Measurements from ENCODE around the gene RBM6. TPM values are rescaled to one million over a fixed set of nuclear protein-coding genes. Genes with fewer than 3 reads are reported as not detected.

RBM6 gene
- total and polyA plus RNA-seq, 4 experiments from 2014 or later: 17.9 to 194 (median 118) TPM

GRCh38 chr3:49942651-49943050 is 2.7 kb downstream of the RBM6 start:
- Histone ChIP-seq H3K36me3 (ENCODE audit: insufficient read depth, low read length) (no peaks in the 10 kb centered on the region), H3K4me3 (ENCODE audit: low read length in 2 of 2) (no peak overlapping the region), H3K27me3 (ENCODE audit: insufficient read depth, low read length) (no peaks in the 10 kb centered on the region), H3K27ac (ENCODE audit: low read depth, low read length) (no peak overlapping the region), H3K9me3 (ENCODE audit: control insufficient read depth in 1 of 2, low read length in 2 of 2) (no peaks in the 10 kb centered on the region), H3K4me1 (ENCODE audit: insufficient read depth, low read length) (peaks cover 24% of the 10 kb centered on the region)
- H3K36me3 Mint-ChIP-seq: peaks cover 8 to 27% of the 10 kb centered on the region in 2 donors
- H3K27ac Mint-ChIP-seq: peak overlapping the region in 6 of 7 donors; percentile 13 to 60 (median 42)
- intact Hi-C loops (cut with micrococcal nuclease): loop anchor here (5.0 kb wide), 1 partner anchor 270 kb away; the partner anchor contains the start of gene APEH
- H3K9me3 Mint-ChIP-seq: peaks cover 0 to 3% (median 0%) of the 10 kb centered on the region in 8 donors
- H3K4me1 Mint-ChIP-seq: peaks cover 18 to 58% (median 35%) of the 10 kb centered on the region in 4 donors
- H3K4me3 Mint-ChIP-seq: peak overlapping the region in 7 of 8 donors; percentile 0 to 71 (median 10)
- no peaks in the 10 kb centered on the region for H3K27me3 Mint-ChIP-seq
- CTCF ChIA-PET (ENCODE audit: partially characterized antibody): no interaction called here
- POLR2A ChIA-PET (ENCODE audit: partially characterized antibody): no interaction called here
- DNase-seq: no peak

GRCh38 chr3:49952924-49953323 is 13.0 kb downstream of the RBM6 start:
- peaks cover 12 to 48% (median 23%) of the 10 kb centered on the region in 4 donors for H3K4me1 Mint-ChIP-seq
- no peaks in the 10 kb centered on the region for H3K9me3 Mint-ChIP-seq
- DNase-seq: no peak
- Histone ChIP-seq H3K4me1 (ENCODE audit: insufficient read depth, low read length) (peaks cover 7% of the 10 kb centered on the region), H3K4me3 (ENCODE audit: low read length in 2 of 2) (no peak overlapping the region), H3K27me3 (ENCODE audit: insufficient read depth, low read length) (no peaks in the 10 kb centered on the region), H3K27ac (ENCODE audit: low read depth, low read length) (no peak overlapping the region), H3K36me3 (ENCODE audit: insufficient read depth, low read length) (no peaks in the 10 kb centered on the region), H3K9me3 (ENCODE audit: control insufficient read depth in 1 of 2, low read length in 2 of 2) (no peaks in the 10 kb centered on the region)
- CTCF ChIA-PET (ENCODE audit: partially characterized antibody): no interaction called here
- intact Hi-C loops (cut with micrococcal nuclease): no loop called here
- no peak overlapping the region for H3K4me3 Mint-ChIP-seq
- POLR2A ChIA-PET (ENCODE audit: partially characterized antibody): no interaction called here
- peaks cover 5 to 6% of the 10 kb centered on the region in 2 donors for H3K36me3 Mint-ChIP-seq
- peak overlapping the region in 1 of 7 donors; percentile 37 for H3K27ac Mint-ChIP-seq
- no peaks in the 10 kb centered on the region for H3K27me3 Mint-ChIP-seq

GRCh38 chr3:49955636-49956035 is 15.7 kb downstream of the RBM6 start:
- peak overlapping the region in 3 of 7 donors; percentile 16 to 47 (median 42) for H3K27ac Mint-ChIP-seq
- H3K27ac ChIP-seq (ENCODE audit: low read depth, low read length): no peak overlapping the region
- H3K27me3 Mint-ChIP-seq: no peaks in the 10 kb centered on the region
- DNase-seq: no peak
- H3K4me3 ChIP-seq (ENCODE audit: low read length in 2 of 2): no peak overlapping the region
- H3K36me3 ChIP-seq (ENCODE audit: insufficient read depth, low read length): no peaks in the 10 kb centered on the region
- H3K36me3 Mint-ChIP-seq: peaks cover 5 to 15% of the 10 kb centered on the region in 2 donors
- POLR2A ChIA-PET (ENCODE audit: partially characterized antibody): interaction anchor here (0.6 to 1.1 kb wide), 2 partner anchors 15 to 1037 kb away, joined by 3 read pairs; partner anchors contain the start of gene ARIH2
- no peaks in the 10 kb centered on the region for H3K9me3 ChIP-seq (ENCODE audit: control insufficient read depth in 1 of 2, low read length in 2 of 2)
- H3K4me1 Mint-ChIP-seq: peaks cover 14 to 44% (median 28%) of the 10 kb centered on the region in 4 donors
- intact Hi-C loops (cut with micrococcal nuclease): no loop called here
- CTCF ChIA-PET (ENCODE audit: partially characterized antibody): no interaction called here
- H3K27me3 ChIP-seq (ENCODE audit: insufficient read depth, low read length): no peaks in the 10 kb centered on the region
- H3K9me3 Mint-ChIP-seq: no peaks in the 10 kb centered on the region
- H3K4me3 Mint-ChIP-seq: no peak overlapping the region
- peaks cover 7% of the 10 kb centered on the region for H3K4me1 ChIP-seq (ENCODE audit: insufficient read depth, low read length)

GRCh38 chr3:49966233-49966942 is 26.4 kb downstream of the RBM6 start:
- DNase-seq: no peak
- H3K4me1 Mint-ChIP-seq: peaks cover 0 to 16% (median 12%) of the 10 kb centered on the region in 4 donors
- Histone ChIP-seq H3K4me1 (ENCODE audit: insufficient read depth, low read length) (no peaks in the 10 kb centered on the region), H3K36me3 (ENCODE audit: insufficient read depth, low read length) (peaks cover 10% of the 10 kb centered on the region), H3K27ac (ENCODE audit: low read depth, low read length) (no peak overlapping the region), H3K4me3 (ENCODE audit: low read length in 2 of 2) (no peak overlapping the region), H3K9me3 (ENCODE audit: control insufficient read depth in 1 of 2, low read length in 2 of 2) (no peaks in the 10 kb centered on the region), H3K27me3 (ENCODE audit: insufficient read depth, low read length) (no peaks in the 10 kb centered on the region)
- no peak overlapping the region for H3K4me3 Mint-ChIP-seq
- intact Hi-C loops (cut with micrococcal nuclease): no loop called here
- H3K36me3 Mint-ChIP-seq: peaks cover 21 to 33% of the 10 kb centered on the region in 2 donors
- ChIA-PET POLR2A (ENCODE audit: partially characterized antibody) (interaction anchor here (0.7 kb wide), 1 partner anchor 163 kb away, joined by 3 read pairs; the partner anchor contains the start of gene INKA1), CTCF (ENCODE audit: partially characterized antibody) (no interaction called here)
- no peak overlapping the region for H3K27ac Mint-ChIP-seq
- no peaks in the 10 kb centered on the region for H3K9me3 Mint-ChIP-seq
- H3K27me3 Mint-ChIP-seq: no peaks in the 10 kb centered on the region

- no peak for DNase-seq
- H3K36me3 Mint-ChIP-seq: peaks cover 24 to 38% of the 10 kb centered on the region in 2 donors
- POLR2A ChIA-PET (ENCODE audit: partially characterized antibody): no interaction called here
- peaks cover 0 to 16% (median 12%) of the 10 kb centered on the region in 4 donors for H3K4me1 Mint-ChIP-seq
- Histone ChIP-seq H3K36me3 (ENCODE audit: insufficient read depth, low read length) (peaks cover 12% of the 10 kb centered on the region), H3K4me3 (ENCODE audit: low read length in 2 of 2) (no peak overlapping the region), H3K4me1 (ENCODE audit: insufficient read depth, low read length) (no peaks in the 10 kb centered on the region), H3K27ac (ENCODE audit: low read depth, low read length) (no peak overlapping the region), H3K27me3 (ENCODE audit: insufficient read depth, low read length) (no peaks in the 10 kb centered on the region), H3K9me3 (ENCODE audit: control insufficient read depth in 1 of 2, low read length in 2 of 2) (no peaks in the 10 kb centered on the region)
- intact Hi-C loops (cut with micrococcal nuclease): no loop called here
- H3K9me3 Mint-ChIP-seq: no peaks in the 10 kb centered on the region
- CTCF ChIA-PET (ENCODE audit: partially characterized antibody): no interaction called here
- no peak overlapping the region for H3K4me3 Mint-ChIP-seq
- no peaks in the 10 kb centered on the region for H3K27me3 Mint-ChIP-seq
- peak overlapping the region in 2 of 7 donors; percentile 7 to 33 for H3K27ac Mint-ChIP-seq
These were observed 27.3 kb downstream of the RBM6 start for GRCh38 chr3:49967291-49967690.

- H3K27ac ChIP-seq (ENCODE audit: low read depth, low read length): no peak overlapping the region
- H3K9me3 ChIP-seq (ENCODE audit: control insufficient read depth in 1 of 2, low read length in 2 of 2): no peaks in the 10 kb centered on the region
- Mint-ChIP-seq H3K27me3 (no peaks in the 10 kb centered on the region), H3K4me1 (peaks cover 0 to 16% (median 12%) of the 10 kb centered on the region in 4 donors), H3K27ac (peak overlapping the region in 2 of 7 donors; percentile 37 to 74), H3K9me3 (no peaks in the 10 kb centered on the region), H3K4me3 (no peak overlapping the region), H3K36me3 (peaks cover 28 to 46% of the 10 kb centered on the region in 2 donors)
- H3K27me3 ChIP-seq (ENCODE audit: insufficient read depth, low read length): no peaks in the 10 kb centered on the region
- H3K36me3 ChIP-seq (ENCODE audit: insufficient read depth, low read length): peaks cover 16% of the 10 kb centered on the region
- H3K4me1 ChIP-seq (ENCODE audit: insufficient read depth, low read length): no peaks in the 10 kb centered on the region
- no peak for DNase-seq
- ChIA-PET POLR2A (ENCODE audit: partially characterized antibody) (no interaction called here), CTCF (ENCODE audit: partially characterized antibody) (no interaction called here)
- H3K4me3 ChIP-seq (ENCODE audit: low read length in 2 of 2): no peak overlapping the region
- intact Hi-C loops (cut with micrococcal nuclease): no loop called here
These were observed 28.4 kb downstream of the RBM6 start for GRCh38 chr3:49968346-49968745.

- Histone ChIP-seq H3K27ac (ENCODE audit: low read depth, low read length) (no peak overlapping the region), H3K9me3 (ENCODE audit: control insufficient read depth in 1 of 2, low read length in 2 of 2) (no peaks in the 10 kb centered on the region), H3K27me3 (ENCODE audit: insufficient read depth, low read length) (no peaks in the 10 kb centered on the region), H3K36me3 (ENCODE audit: insufficient read depth, low read length) (peaks cover 22% of the 10 kb centered on the region), H3K4me1 (ENCODE audit: insufficient read depth, low read length) (no peaks in the 10 kb centered on the region), H3K4me3 (ENCODE audit: low read length in 2 of 2) (no peak overlapping the region)
- CTCF ChIA-PET (ENCODE audit: partially characterized antibody): no interaction called here
- Mint-ChIP-seq H3K27ac (no peak overlapping the region), H3K9me3 (no peaks in the 10 kb centered on the region), H3K36me3 (peaks cover 19 to 39% of the 10 kb centered on the region in 2 donors), H3K27me3 (no peaks in the 10 kb centered on the region), H3K4me1 (peaks cover 2 to 8% (median 3%) of the 10 kb centered on the region in 4 donors), H3K4me3 (no peak overlapping the region)
- no peak for DNase-seq
- POLR2A ChIA-PET (ENCODE audit: partially characterized antibody): no interaction called here
- intact Hi-C loops (cut with micrococcal nuclease): no loop called here
These were observed 32.7 kb downstream of the RBM6 start for GRCh38 chr3:49972656-49973055.

All from CD4-positive, alpha-beta memory T cell (primary cell).